ENCODE measurements around the gene MBNL2.

The MBNL2 gene

GRCh38 chr13:97373787-97374186, 151.7 kb downstream of the MBNL2 start:
- in situ Hi-C loops (cut with MboI; ENCODE audit: low pct_unique_long_range_greater_than_20kb, low sequenced_read_pairs), result no loop called here
- DNase-seq, result no peak

GRCh38 chr13:97376981-97377380, 154.8 kb downstream of the MBNL2 start:
- in situ Hi-C loops (cut with MboI; ENCODE audit: low pct_unique_long_range_greater_than_20kb, low sequenced_read_pairs), result no loop called here
- no peak for DNase-seq

- no peak for DNase-seq
- in situ Hi-C loops (cut with MboI; ENCODE audit: low pct_unique_long_range_greater_than_20kb, low sequenced_read_pairs), result no loop called here
Observed at GRCh38 chr13:97379386-97379785, 157.3 kb downstream of the MBNL2 start.

GRCh38 chr13:97380696-97381095, 158.6 kb downstream of the MBNL2 start:
- no peak for DNase-seq
- in situ Hi-C loops (cut with MboI; ENCODE audit: low pct_unique_long_range_greater_than_20kb, low sequenced_read_pairs), result no loop called here

- in situ Hi-C loops (cut with MboI; ENCODE audit: low pct_unique_long_range_greater_than_20kb, low sequenced_read_pairs), result no loop called here
- DNase-seq, result no peak
Observed at GRCh38 chr13:97381189-97381588, 159.1 kb downstream of the MBNL2 start.

- in situ Hi-C loops (cut with MboI; ENCODE audit: low pct_unique_long_range_greater_than_20kb, low sequenced_read_pairs), result no loop called here
- no peak for DNase-seq
Observed at GRCh38 chr13:97382276-97382675, 160.1 kb downstream of the MBNL2 start.

- DNase-seq, result no peak
- in situ Hi-C loops (cut with MboI; ENCODE audit: low pct_unique_long_range_greater_than_20kb, low sequenced_read_pairs), result no loop called here
Observed at GRCh38 chr13:97384371-97384770, 162.2 kb downstream of the MBNL2 start.

GRCh38 chr13:97385146-97385545, 163.0 kb downstream of the MBNL2 start:
- no peak for DNase-seq
- in situ Hi-C loops (cut with MboI; ENCODE audit: low pct_unique_long_range_greater_than_20kb, low sequenced_read_pairs), result no loop called here

- DNase-seq, result no peak
- in situ Hi-C loops (cut with MboI; ENCODE audit: low pct_unique_long_range_greater_than_20kb, low sequenced_read_pairs), result no loop called here
Observed at GRCh38 chr13:97385854-97386253, 163.7 kb downstream of the MBNL2 start.

GRCh38 chr13:97386801-97387484, 164.8 kb downstream of the MBNL2 start:
- DNase-seq, result peak; percentile 39
- in situ Hi-C loops (cut with MboI; ENCODE audit: low pct_unique_long_range_greater_than_20kb, low sequenced_read_pairs), result no loop called here

- in situ Hi-C loops (cut with MboI; ENCODE audit: low pct_unique_long_range_greater_than_20kb, low sequenced_read_pairs), result no loop called here
- DNase-seq, result no peak
Observed at GRCh38 chr13:97387485-97387839, 165.3 kb downstream of the MBNL2 start.

GRCh38 chr13:97387890-97388289, 165.8 kb downstream of the MBNL2 start:
- peak; percentile 31 for DNase-seq
- in situ Hi-C loops (cut with MboI; ENCODE audit: low pct_unique_long_range_greater_than_20kb, low sequenced_read_pairs), result no loop called here

- in situ Hi-C loops (cut with MboI; ENCODE audit: low pct_unique_long_range_greater_than_20kb, low sequenced_read_pairs), result no loop called here
- DNase-seq, result peak; percentile 69
Observed at GRCh38 chr13:97388373-97388772, 166.2 kb downstream of the MBNL2 start.

- DNase-seq, result no peak
- in situ Hi-C loops (cut with MboI; ENCODE audit: low pct_unique_long_range_greater_than_20kb, low sequenced_read_pairs), result no loop called here
Observed at GRCh38 chr13:97390941-97391600, 168.9 kb downstream of the MBNL2 start.

- in situ Hi-C loops (cut with MboI; ENCODE audit: low pct_unique_long_range_greater_than_20kb, low sequenced_read_pairs), result no loop called here
- DNase-seq, result no peak
Observed at GRCh38 chr13:97392020-97392419, 169.9 kb downstream of the MBNL2 start.

GRCh38 chr13:97394542-97394941, 172.4 kb downstream of the MBNL2 start:
- DNase-seq, result no peak
- in situ Hi-C loops (cut with MboI; ENCODE audit: low pct_unique_long_range_greater_than_20kb, low sequenced_read_pairs), result no loop called here

GRCh38 chr13:97395447-97396136, 173.5 kb downstream of the MBNL2 start:
- no peak for DNase-seq
- in situ Hi-C loops (cut with MboI; ENCODE audit: low pct_unique_long_range_greater_than_20kb, low sequenced_read_pairs), result no loop called here

GRCh38 chr13:97397267-97397666, 175.1 kb downstream of the MBNL2 start:
- in situ Hi-C loops (cut with MboI; ENCODE audit: low pct_unique_long_range_greater_than_20kb, low sequenced_read_pairs), result no loop called here
- no peak for DNase-seq

- no peak for DNase-seq
Observed at GRCh38 chr13:97401421-97401820, 179.3 kb downstream of the MBNL2 start.

GRCh38 chr13:97403893-97404750, 182.0 kb downstream of the MBNL2 start:
- in situ Hi-C loops (cut with MboI; ENCODE audit: low pct_unique_long_range_greater_than_20kb, low sequenced_read_pairs), result no loop called here
- DNase-seq, result no peak

More at GRCh38 chr13:97401421-97401820, 179.3 kb downstream of the MBNL2 start:
- in situ Hi-C loops (cut with MboI; ENCODE audit: low pct_unique_long_range_greater_than_20kb, low sequenced_read_pairs), result no loop called here

All from KBM-7 (cell line).